HepG2 (cell line): ENCODE measurements around the gene TMEFF1. TPM values are rescaled to one million over a fixed set of nuclear protein-coding genes. Genes with fewer than 3 reads are reported as not detected.

Source experiments
- ATAC-seq: fragments of 200-7000 bp; cut with Tn5 transposase; 3 replicates; pipeline ENCODE4 v1.9.1; 2020; ENCODE audit warnings: mild to moderate bottlenecking, moderate library complexity
- BruUV-seq: library from RNA; stranded (reverse); fragments of 400-500 nt; replicated peaks from 2 replicates; lab custom pipeline; 2021; lab: Mats Ljungman, UMichigan
- CTCF ChIA-PET: fragments of 300-600 bp; formaldehyde crosslinking; extraction: SDS; loops from one replicate; lab custom pipeline; 2021; ENCODE audit warnings: low total read pairs, inconsistent platforms, low intra/inter-chr PET ratio; lab: Yijun Ruan, JAX
- POLR2A ChIA-PET: fragments of 350-600 bp; sonication (Branson Sonifier 250); formaldehyde crosslinking; loops from one replicate; lab custom pipeline; 2020; ENCODE audit warnings: antibody characterized with exemption, inconsistent platforms; lab: Yijun Ruan, JAX
- DNase-seq: peaks from one replicate; pipeline ENCODE4 v3.0.0-alpha.2; 2015; ENCODE audit warnings: low spot score
- FAIRE-seq: peaks from 3 replicates; lab custom pipeline; 2011; peaks lifted over from hg19 to GRCh38; lab: Jason Lieb, UNC
- H2AFZ ChIP-seq: one replicate; pipeline ENCODE4 v1.6.1; 2011; ENCODE audit warnings: low read length, inconsistent platforms
- H3K27ac ChIP-seq: fragments of 300-600 bp; 3 replicates; pipeline ENCODE4 v1.8.0; 2011; ENCODE audit warnings: mixed run types, mild to moderate bottlenecking, mixed read lengths, low read length, inconsistent platforms; ENCODE audit not compliant: insufficient read depth; ENCODE audit errors: extremely low read length
- H3K27me3 ChIP-seq, 2 experiments: fragments of 200-600 bp in 1 of 2; 2 replicates in 1 of 2; 3 replicates in 1 of 2; pipeline versions ENCODE4 v1.6.0 to v1.8.0; 2011; ENCODE audit warnings: low read length in 2 of 2, mild to moderate bottlenecking in 2 of 2, moderate library complexity in 2 of 2, inconsistent platforms in 1 of 2; ENCODE audit not compliant: insufficient read depth in 2 of 2, control insufficient read depth in 1 of 2
- H3K36me3 ChIP-seq, 2 experiments: fragments of 200-600 bp in 1 of 2; replicated peaks in 1 of 2; 2 replicates in 1 of 2; 3 replicates in 1 of 2; pipeline versions ENCODE4 v1.5.1 to v1.8.0; 2011; ENCODE audit warnings: low read length in 2 of 2, inconsistent platforms in 1 of 2; ENCODE audit not compliant: insufficient read depth in 2 of 2, control insufficient read depth in 1 of 2
- H3K4me1 ChIP-seq: 2 replicates; pipeline ENCODE4 v1.5.1; 2012; ENCODE audit warnings: low read length, inconsistent platforms; ENCODE audit not compliant: insufficient read depth
- H3K4me2 ChIP-seq: 2 replicates; pipeline ENCODE4 v1.6.0; 2011; ENCODE audit warnings: low read depth, low read length, inconsistent platforms
- H3K4me3 ChIP-seq, 3 experiments: fragments of 200-600 bp in 1 of 3; sonication (generic), shearing (Covaris generic) in 1 of 3; replicated peaks in 1 of 3; 2 replicates each; pipeline ENCODE4 v1.5.1; 2011 to 2016; ENCODE audit warnings: low read length in 3 of 3, inconsistent platforms in 2 of 3, low read depth in 2 of 3, mild to moderate bottlenecking in 2 of 3, control low read depth in 1 of 3, mixed read lengths in 1 of 3; ENCODE audit not compliant: insufficient read depth in 1 of 3
- H3K79me2 ChIP-seq: one replicate; pipeline ENCODE4 v1.6.1; 2011; ENCODE audit warnings: low read length, inconsistent platforms; ENCODE audit not compliant: insufficient read depth
- H3K9ac ChIP-seq: 2 replicates; pipeline ENCODE4 v1.6.0; 2011; ENCODE audit warnings: mild to moderate bottlenecking, low read depth, low read length, inconsistent platforms; ENCODE audit not compliant: insufficient read depth
- H3K9me3 ChIP-seq: 2 replicates; pipeline ENCODE4 v1.5.1; 2012; ENCODE audit warnings: mild to moderate bottlenecking, low read length
- H4K20me1 ChIP-seq: 2 replicates; pipeline ENCODE4 v1.6.0; 2011; ENCODE audit warnings: inconsistent platforms, mild to moderate bottlenecking, low read length, moderate library complexity; ENCODE audit not compliant: insufficient read depth
- CEBPB ChIP-seq: IDR thresholded peaks from 2 replicates; pipeline ENCODE4 v1.6.1; 2011; ENCODE audit warnings: low read depth, low read length, improper control_type of control experiment, borderline replicate concordance
- CEBPG ChIP-seq: IDR thresholded peaks from 2 replicates; pipeline ENCODE4 v1.6.1; 2016
- FOXA1 ChIP-seq, 2 experiments: fragments of 450-650 bp in 1 of 2; sonication (generic) in 1 of 2; formaldehyde crosslinking in 1 of 2; IDR thresholded peaks; 2 replicates each; pipeline versions ENCODE4 v1.4.0 to v1.6.1; 2016 to 2020; ENCODE audit warnings: missing genetic modification reagents in 1 of 2
- MAFK ChIP-seq, 2 experiments: IDR thresholded peaks in 1 of 2; conservative IDR thresholded peaks in 1 of 2; 2 replicates each; pipeline ENCODE4 v1.6.1; 2011; ENCODE audit warnings: improper control_type of control experiment in 2 of 2, low read length in 2 of 2
- TEAD3 ChIP-seq: optimal IDR thresholded peaks from 2 replicates; pipeline ENCODE3; 2016; ENCODE audit warnings: borderline replicate concordance
- ZNF883 ChIP-seq: sonication (generic); formaldehyde crosslinking; IDR thresholded peaks from 2 replicates; pipeline ENCODE4 v1.5.1; 2020; ENCODE audit warnings: mild to moderate bottlenecking, missing genetic modification reagents; ENCODE audit errors: not compliant biosample characterization
- WGBS: methylation state at CpG from one replicate; pipeline ENCODE4 v1.1.6; 2017; ENCODE audit warnings: low lambda C conversion rate; 5-methylcytosine and 5-hydroxymethylcytosine counted together
- in situ Hi-C: cut with HindIII; loops from 2 replicates; pipeline ENCODE4 v1.10.0; 2017; ENCODE audit warnings: low pct_unique_long_range_greater_than_20kb; ENCODE audit not compliant: extremely low pct_ligation_motif_present
- intact Hi-C: fragments of 100-400 bp; cut with micrococcal nuclease; formaldehyde crosslinking; loops from one replicate; pipeline ENCODE4 v1.10.0; 2022; ENCODE audit not compliant: unreplicated experiment
- polyA plus RNA-seq, 8 experiments: library from polyadenylated mRNA; depleted of rRNA in 3 of 8; stranded (reverse) in 7 of 8; unstranded in 1 of 8; fragments of >200 nt; fragmentation: Illumina TruSeq in 4 of 8; extraction: Trizol in 4 of 8; gene quantifications; 2 replicates each; pipeline versions ENCODE4 v1.2.1 to v1.2.3, GENCODE V29; 2011 to 2016; ENCODE audit warnings: low read depth in 4 of 8, missing spikeins in 1 of 8, mixed read lengths in 1 of 8; ENCODE audit not compliant: insufficient read depth in 1 of 8
- total RNA-seq, 5 experiments: library from RNA; depleted of rRNA; stranded (reverse); fragments of >200 nt; fragmentation: Illumina TruSeq; extraction: Trizol; gene quantifications; 2 replicates each; pipeline ENCODE4 v1.2.3, GENCODE V29; 2016; ENCODE audit warnings: low read depth in 1 of 5

TMEFF1 gene
- total and polyA plus RNA-seq, 2 of the 13 experiments (the other 11 are each of a cell fraction or from before 2014, with no cell fraction given), result 0.87 to 1.9 TPM

DNA sequence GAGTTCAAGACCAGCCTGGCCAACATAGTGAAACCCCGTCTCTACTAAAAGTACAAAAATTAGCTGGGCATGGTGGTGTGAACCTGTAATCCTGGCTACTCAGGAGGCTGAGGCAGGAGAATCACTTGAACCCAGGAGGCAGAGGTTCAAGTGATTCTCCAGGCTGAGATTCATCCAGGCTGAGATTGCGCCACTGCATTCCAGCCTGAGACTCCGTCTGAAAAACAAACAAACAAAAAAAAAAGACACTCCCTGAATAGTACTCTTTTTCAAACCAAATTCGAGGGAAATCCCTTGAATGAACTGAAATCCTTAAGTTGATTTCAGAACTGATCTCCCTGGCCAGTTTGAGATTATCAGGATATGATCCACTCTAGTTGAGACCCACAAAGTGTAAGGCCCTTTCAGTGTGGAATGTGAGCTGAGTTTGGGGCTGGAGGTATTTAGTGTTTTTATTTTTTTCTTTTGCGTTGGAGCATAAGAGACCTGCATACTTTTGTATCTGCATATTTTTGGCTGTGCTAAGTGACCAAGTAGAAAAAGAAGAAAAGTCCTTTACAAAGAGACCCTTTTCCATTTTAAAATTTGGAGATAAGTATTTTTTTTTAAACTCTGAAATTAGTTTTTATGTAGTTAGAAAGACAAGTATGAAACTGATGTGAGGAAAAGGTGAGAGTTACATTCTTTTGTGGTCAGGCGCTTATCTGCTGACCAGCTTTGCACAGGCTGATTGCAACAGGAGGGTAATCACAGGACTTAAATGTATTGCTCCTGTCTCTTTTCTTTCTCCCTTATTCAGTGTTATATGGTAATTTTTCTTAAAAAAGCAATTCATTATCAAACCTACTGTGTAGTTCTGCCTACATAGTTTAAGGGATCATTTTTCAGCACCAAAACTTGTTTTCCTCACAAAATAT is 42.9 kb downstream of the TMEFF1 start:
- in situ Hi-C loops, result no loop called here
- Histone ChIP-seq H2AFZ (no peak overlapping the region), H3K4me1 (peaks cover 16% of the 10 kb centered on the region), H3K4me2 (0 out of 2 replicates have a peak overlapping the region, but pooled peaks have one; percentile 1), H3K4me3 (no peak overlapping the region), H3K27ac (no peak overlapping the region), H3K9ac (no peak overlapping the region), H3K79me2 (no peaks in the 10 kb centered on the region), H3K36me3 (no peaks in the 10 kb centered on the region), H4K20me1 (no peaks in the 10 kb centered on the region), H3K9me3 (no peaks in the 10 kb centered on the region), H3K27me3 (no peaks in the 10 kb centered on the region)
- no peak for FAIRE-seq
- BruUV-seq, result no TSS peak
- intact Hi-C loops, result no loop called here
- ChIA-PET CTCF (no interaction called here), POLR2A (no interaction called here)
- ATAC-seq, result peak; percentile 72
- DNase-seq, result no peak
- TF ChIP-seq CEBPB (peak; percentile 29; the same call in 1 of the 2 replicates), CEBPG (peak; percentile 35; the same call in 1 of the 2 replicates), FOXA1 (IDR thresholded peaks at IDR 0.05) (no peak), FOXA1 (CRISPR knock-in tag; IDR thresholded peaks at IDR 0.05) (no peak), TEAD3 (CRISPR knock-in tag) (peak; percentile 50)
- 27% methylated on average over 6 of the region's 6 CpGs for WGBS

DNA sequence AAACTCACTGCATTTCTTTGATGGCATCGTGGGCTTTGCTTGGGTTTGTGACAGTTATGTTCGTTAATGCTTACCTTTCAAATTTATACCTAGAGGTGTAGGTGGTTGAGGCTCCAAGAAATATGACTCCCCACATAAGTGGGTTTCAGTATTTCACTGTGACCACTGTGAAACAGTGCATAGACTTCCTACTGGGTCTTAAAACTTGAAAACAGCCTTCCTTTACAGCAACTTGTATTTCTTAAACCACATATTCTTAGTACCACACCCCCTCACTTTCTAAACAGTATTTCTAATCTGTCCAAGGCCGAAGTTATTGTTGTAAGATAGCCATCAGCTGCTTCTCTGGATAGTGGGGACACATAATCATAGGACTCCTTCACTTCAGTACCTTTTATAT is 48.3 kb downstream of the TMEFF1 start:
- H3K9ac ChIP-seq, result no peak overlapping the region
- no peak overlapping the region for H2AFZ ChIP-seq
- no peak overlapping the region for H3K27ac ChIP-seq
- ChIA-PET CTCF (no interaction called here), POLR2A (no interaction called here)
- H3K9me3 ChIP-seq, result no peaks in the 10 kb centered on the region
- WGBS, result 53% methylated on average over 3 of the region's 3 CpGs
- in situ Hi-C loops (no loop called here), intact Hi-C loops (no loop called here)
- TF ChIP-seq ZNF883 (CRISPR knock-in tag), result no peak
- peak in 1 of 2 experiments; percentile 26; a peak in 2 of 4 replicates for TF ChIP-seq MAFK (conservative IDR thresholded peaks at IDR 0.05 in 1 of 2, IDR thresholded peaks at IDR 0.05 in 1 of 2; ENCODE audit: low read length in 2 of 2)
- H4K20me1 ChIP-seq, result no peaks in the 10 kb centered on the region
- H3K4me1 ChIP-seq, result peaks cover 5% of the 10 kb centered on the region
- BruUV-seq, result no TSS peak
- H3K4me3 ChIP-seq, result no peak overlapping the region
- ATAC-seq (no peak), DNase-seq (no peak), FAIRE-seq (no peak)
- H3K36me3 ChIP-seq, result no peaks in the 10 kb centered on the region
- no peaks in the 10 kb centered on the region for H3K79me2 ChIP-seq
- H3K27me3 ChIP-seq, result no peaks in the 10 kb centered on the region
- H3K4me2 ChIP-seq, result no peak overlapping the region
